Neural progenitor cell (in vitro differentiated cells): Measurements from ENCODE around the gene GUCD1. TPM values are rescaled to one million over a fixed set of nuclear protein-coding genes. Genes with fewer than 3 reads are reported as not detected.

Experiments used
- DNase-seq: peaks from one replicate; pipeline ENCODE4 v3.0.0-alpha.2; 2016; ENCODE audit warnings: low spot score
- H2AFZ ChIP-seq: fragments of 200-600 bp; sonication (generic); replicated peaks from 2 replicates; pipeline ENCODE4 v1.6.1; 2016; ENCODE audit warnings: antibody characterized with exemption
- H3F3A ChIP-seq: fragments of 200-600 bp; sonication (generic); 2 replicates; pipeline ENCODE4 v1.6.1; 2016; ENCODE audit warnings: antibody characterized with exemption, low read depth
- H3K27ac ChIP-seq: fragments of 200-600 bp; sonication (generic); 2 replicates; pipeline ENCODE4 v1.5.1; 2016; ENCODE audit warnings: mild to moderate bottlenecking
- H3K27me3 ChIP-seq: fragments of 200-600 bp; sonication (generic); 2 replicates; pipeline ENCODE4 v1.6.1; 2016; ENCODE audit warnings: mild to moderate bottlenecking, moderate library complexity
- H3K36me3 ChIP-seq: fragments of 200-600 bp; sonication (generic); 2 replicates; pipeline ENCODE4 v1.5.1; 2016
- H3K4me1 ChIP-seq: fragments of 200-600 bp; sonication (generic); 2 replicates; pipeline ENCODE4 v1.6.1; 2016; ENCODE audit warnings: mixed run types
- H3K4me2 ChIP-seq: fragments of 200-600 bp; sonication (generic); 2 replicates; pipeline ENCODE4 v1.6.1; 2016
- H3K4me3 ChIP-seq: fragments of 200-600 bp; sonication (generic); 2 replicates; pipeline ENCODE4 v1.5.1; 2016
- H3K79me2 ChIP-seq: fragments of 200-600 bp; sonication (generic); 2 replicates; pipeline ENCODE4 v1.6.1; 2016; ENCODE audit warnings: low read depth
- H3K9ac ChIP-seq: fragments of 200-600 bp; sonication (generic); 2 replicates; pipeline ENCODE4 v1.6.1; 2016
- H3K9me3 ChIP-seq: fragments of 200-600 bp; sonication (generic); 2 replicates; pipeline ENCODE4 v1.5.1; 2016; ENCODE audit warnings: low read depth
- H4K20me1 ChIP-seq: fragments of 200-600 bp; sonication (generic); 2 replicates; pipeline ENCODE4 v1.6.1; 2016; ENCODE audit warnings: low read depth
- H3K27ac Mint-ChIP-seq: 3 replicates; pipeline ENCODE4 v1.8.0; 2021; ENCODE audit warnings: mixed read lengths
- H3K27me3 Mint-ChIP-seq: 2 replicates; pipeline ENCODE4 v1.8.0; 2022; ENCODE audit warnings: low read depth, mild to moderate bottlenecking, inconsistent platforms, moderate library complexity, mixed read lengths; ENCODE audit not compliant: insufficient read depth
- H3K36me3 Mint-ChIP-seq: 3 replicates; pipeline ENCODE4 v1.8.0; 2021; ENCODE audit warnings: mixed read lengths
- H3K4me1 Mint-ChIP-seq: 3 replicates; pipeline ENCODE4 v1.8.0; 2021; ENCODE audit warnings: mixed read lengths
- H3K4me3 Mint-ChIP-seq: 3 replicates; pipeline ENCODE4 v1.8.0; 2021; ENCODE audit warnings: mild to moderate bottlenecking, moderate library complexity, mixed read lengths
- H3K9me3 Mint-ChIP-seq: 3 replicates; pipeline ENCODE4 v1.8.0; 2020; ENCODE audit warnings: mixed read lengths
- EZH2 ChIP-seq: fragments of 200-600 bp; sonication (generic); IDR thresholded peaks from 2 replicates; pipeline ENCODE4 v1.6.1; 2017; ENCODE audit warnings: antibody characterized with exemption, mild to moderate bottlenecking, moderate library complexity
- EZH2phosphoT487 ChIP-seq: fragments of 200-600 bp; sonication (generic); IDR thresholded peaks from 2 replicates; pipeline ENCODE4 v1.6.1; 2017; ENCODE audit warnings: antibody characterized with exemption
- total RNA-seq: library from RNA; depleted of rRNA; stranded (reverse); fragments of >200 nt; gene quantifications from 2 replicates; pipeline ENCODE4 v1.2.3, GENCODE V29; 2015; ENCODE audit warnings: low replicate concordance
- TF ChIP-seq, protein P1 (sequence below): fragments of 200-600 bp; sonication (generic); IDR thresholded peaks from 2 replicates; pipeline ENCODE4 v1.5.1; 2017; ENCODE audit warnings: antibody characterized with exemption, mild to moderate bottlenecking

The GUCD1 gene
- total RNA-seq, 1 donor from 2014 or later = 31.0 TPM

DNA sequence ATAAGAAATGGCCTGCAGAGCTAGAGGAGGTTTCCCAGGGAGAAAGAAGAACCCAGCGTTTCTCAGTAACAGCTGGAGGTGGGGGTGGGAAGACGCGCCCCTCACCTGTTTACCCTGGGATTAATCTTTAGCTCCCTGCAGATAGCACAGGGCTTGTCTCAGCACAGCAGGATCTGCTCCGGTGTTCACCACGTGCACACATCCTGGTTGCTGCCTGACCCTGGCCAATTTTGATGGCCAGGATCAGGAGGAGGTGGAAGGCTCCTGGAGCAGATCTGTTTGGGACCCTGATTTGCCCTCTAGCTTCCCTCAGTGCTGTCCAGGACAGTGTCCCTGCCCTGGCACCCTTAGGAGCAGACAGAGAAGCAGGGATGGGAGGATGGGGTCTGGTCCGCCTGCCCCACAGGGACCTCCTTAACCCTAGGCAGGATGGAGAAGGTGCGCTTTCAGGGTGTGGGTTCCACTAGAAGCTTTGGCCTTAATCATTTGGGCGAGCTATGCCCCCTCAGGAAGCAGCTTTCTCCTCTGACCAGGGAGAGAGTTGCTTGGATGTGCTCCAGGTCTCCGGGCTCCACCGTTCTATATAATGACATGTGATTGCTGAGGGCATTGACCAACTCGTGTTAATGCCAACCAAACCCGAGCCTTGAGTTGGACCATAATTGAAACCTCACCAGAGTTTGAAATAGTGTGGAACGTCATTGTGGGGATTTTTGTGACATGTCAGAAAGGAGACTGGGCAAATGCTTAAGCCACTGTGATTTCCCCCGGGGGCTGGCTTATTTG lies 40.5 kb downstream of the GUCD1 start:
- no peak overlapping the region for H3K4me3 ChIP-seq

DNA sequence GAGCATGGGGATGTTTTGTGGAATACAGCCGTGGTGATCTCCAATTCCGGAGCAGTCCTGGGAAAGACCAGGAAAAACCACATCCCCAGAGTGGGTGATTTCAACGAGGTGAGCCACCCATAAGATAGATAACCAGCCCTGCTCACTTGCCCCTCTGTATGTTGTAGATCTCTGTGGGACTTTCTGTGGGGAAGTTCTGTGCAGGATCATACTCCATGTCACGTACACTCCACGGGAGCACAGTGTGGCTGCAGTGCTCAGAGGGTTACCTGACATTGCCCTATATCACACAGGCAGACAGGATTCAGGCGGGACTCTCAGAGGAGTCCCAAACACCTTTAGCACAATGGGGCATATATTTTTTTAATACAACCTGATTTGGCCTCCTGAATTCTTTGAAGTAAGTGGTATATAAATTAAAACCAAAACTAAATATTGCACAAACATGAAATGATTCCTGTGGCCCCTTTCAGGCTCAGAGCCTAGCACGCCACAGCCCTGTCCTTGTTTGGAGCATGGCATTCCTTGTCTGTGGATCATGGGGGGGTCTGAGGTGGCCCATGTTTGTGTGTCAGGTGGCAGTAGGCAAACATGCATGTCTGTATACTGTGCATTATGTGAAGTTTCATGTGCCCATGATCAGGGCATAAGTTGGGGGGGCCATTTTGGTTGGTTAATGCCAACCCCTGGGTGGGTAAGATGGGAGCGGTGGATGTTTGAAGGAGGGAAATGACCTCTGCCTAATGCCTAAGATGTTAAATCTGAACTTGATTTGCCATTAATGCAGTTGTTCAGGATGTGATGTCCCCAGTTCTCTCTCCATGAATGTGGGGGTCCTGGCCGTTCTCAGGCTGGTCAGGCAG lies 41.3 kb downstream of the GUCD1 start:
- no peaks in the 10 kb centered on the region for H3K36me3 ChIP-seq
- no peaks in the 10 kb centered on the region for H3K9me3 Mint-ChIP-seq
- no peak for DNase-seq
- H3K27ac ChIP-seq = no peak overlapping the region
- peaks cover 12% of the 10 kb centered on the region for H3K27me3 Mint-ChIP-seq
- H2AFZ ChIP-seq = no peak overlapping the region
- no peak overlapping the region for H3K4me3 ChIP-seq
- H3K27me3 ChIP-seq = no peaks in the 10 kb centered on the region
- no peak overlapping the region for H3K27ac Mint-ChIP-seq
- H3K4me2 ChIP-seq = no peak overlapping the region
- H3K79me2 ChIP-seq = no peaks in the 10 kb centered on the region
- no peaks in the 10 kb centered on the region for H3K36me3 Mint-ChIP-seq
- no peak for TF ChIP-seq EZH2
- no peak overlapping the region for H3K4me3 Mint-ChIP-seq
- no peaks in the 10 kb centered on the region for H3K9me3 ChIP-seq
- H3K4me1 Mint-ChIP-seq = peaks cover 6% of the 10 kb centered on the region
- H3F3A ChIP-seq = peaks cover 2% of the 10 kb centered on the region
- no peak overlapping the region for H3K9ac ChIP-seq
- no peaks in the 10 kb centered on the region for H4K20me1 ChIP-seq
- no peaks in the 10 kb centered on the region for H3K4me1 ChIP-seq

More for the DNA sequence above, 40.5 kb downstream of the GUCD1 start:
- no peak for DNase-seq
- Histone ChIP-seq H2AFZ (no peak overlapping the region), H3K9ac (no peak overlapping the region), H3K4me2 (no peak overlapping the region), H3K9me3 (no peaks in the 10 kb centered on the region), H3K4me1 (no peaks in the 10 kb centered on the region), H3K27me3 (no peaks in the 10 kb centered on the region), H3F3A (peaks cover under 1% of the 10 kb centered on the region), H3K79me2 (no peaks in the 10 kb centered on the region), H4K20me1 (no peaks in the 10 kb centered on the region), H3K36me3 (no peaks in the 10 kb centered on the region), H3K27ac (no peak overlapping the region)
- H3K36me3 Mint-ChIP-seq = no peaks in the 10 kb centered on the region
- H3K4me1 Mint-ChIP-seq = peaks cover 6% of the 10 kb centered on the region
- peaks cover 14% of the 10 kb centered on the region for H3K27me3 Mint-ChIP-seq
- no peak for TF ChIP-seq EZH2phosphoT487
- TF ChIP-seq, protein P1, sequence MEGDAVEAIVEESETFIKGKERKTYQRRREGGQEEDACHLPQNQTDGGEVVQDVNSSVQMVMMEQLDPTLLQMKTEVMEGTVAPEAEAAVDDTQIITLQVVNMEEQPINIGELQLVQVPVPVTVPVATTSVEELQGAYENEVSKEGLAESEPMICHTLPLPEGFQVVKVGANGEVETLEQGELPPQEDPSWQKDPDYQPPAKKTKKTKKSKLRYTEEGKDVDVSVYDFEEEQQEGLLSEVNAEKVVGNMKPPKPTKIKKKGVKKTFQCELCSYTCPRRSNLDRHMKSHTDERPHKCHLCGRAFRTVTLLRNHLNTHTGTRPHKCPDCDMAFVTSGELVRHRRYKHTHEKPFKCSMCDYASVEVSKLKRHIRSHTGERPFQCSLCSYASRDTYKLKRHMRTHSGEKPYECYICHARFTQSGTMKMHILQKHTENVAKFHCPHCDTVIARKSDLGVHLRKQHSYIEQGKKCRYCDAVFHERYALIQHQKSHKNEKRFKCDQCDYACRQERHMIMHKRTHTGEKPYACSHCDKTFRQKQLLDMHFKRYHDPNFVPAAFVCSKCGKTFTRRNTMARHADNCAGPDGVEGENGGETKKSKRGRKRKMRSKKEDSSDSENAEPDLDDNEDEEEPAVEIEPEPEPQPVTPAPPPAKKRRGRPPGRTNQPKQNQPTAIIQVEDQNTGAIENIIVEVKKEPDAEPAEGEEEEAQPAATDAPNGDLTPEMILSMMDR = no peak
- no peak for TF ChIP-seq EZH2
- H3K4me3 Mint-ChIP-seq = no peak overlapping the region
- no peak overlapping the region for H3K27ac Mint-ChIP-seq
- no peaks in the 10 kb centered on the region for H3K9me3 Mint-ChIP-seq

DNA sequence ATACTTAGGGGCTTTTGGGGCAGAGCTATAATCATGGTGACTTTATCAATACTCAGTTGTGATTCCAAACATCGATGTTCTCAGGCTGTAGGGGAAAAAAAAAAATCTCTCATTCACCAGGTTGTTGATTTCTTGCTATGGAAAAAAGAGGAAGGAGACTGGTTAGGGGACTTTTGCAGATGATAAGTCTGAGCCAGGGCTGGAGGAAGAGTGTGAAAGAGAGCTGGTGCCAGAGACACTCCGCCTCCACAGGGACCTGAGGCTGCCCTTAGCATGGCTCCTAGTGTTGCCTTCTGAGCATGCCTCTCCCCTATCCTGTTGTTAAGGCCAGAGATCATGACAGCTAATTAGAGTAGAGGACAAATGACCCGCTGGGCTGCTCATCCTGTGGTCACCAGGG lies 42.9 kb downstream of the GUCD1 start:
- H3K9ac ChIP-seq = no peak overlapping the region
- no peaks in the 10 kb centered on the region for H3K79me2 ChIP-seq
- no peaks in the 10 kb centered on the region for H3K36me3 ChIP-seq
- H3K4me1 ChIP-seq = peaks cover 6% of the 10 kb centered on the region
- no peak overlapping the region for H3K4me2 ChIP-seq
- Mint-ChIP-seq H3K9me3 (no peaks in the 10 kb centered on the region), H3K4me3 (no peak overlapping the region), H3K36me3 (no peaks in the 10 kb centered on the region), H3K27me3 (peaks cover 7% of the 10 kb centered on the region), H3K27ac (no peak overlapping the region), H3K4me1 (peaks cover 12% of the 10 kb centered on the region)
- no peaks in the 10 kb centered on the region for H3K27me3 ChIP-seq
- no peaks in the 10 kb centered on the region for H3K9me3 ChIP-seq
- DNase-seq = no peak
- peaks cover 12% of the 10 kb centered on the region for H3F3A ChIP-seq
- H4K20me1 ChIP-seq = no peaks in the 10 kb centered on the region
- TF ChIP-seq EZH2phosphoT487 (no peak), EZH2 (no peak)
- TF ChIP-seq, protein P1 = no peak
- H3K4me3 ChIP-seq = no peak overlapping the region
- no peak overlapping the region for H3K27ac ChIP-seq
- no peak overlapping the region for H2AFZ ChIP-seq
